GM21528 (cell line): ENCODE results near the gene YPEL3.

Experiments used
- ATAC-seq: cut with Tn5 transposase; IDR thresholded peaks from one replicate; pipeline ENCODE4 v1.9.1; 2021; ENCODE audit warnings: mild to moderate bottlenecking, moderate library complexity; ENCODE audit not compliant: unreplicated experiment, low FRiP score

Gene YPEL3

DNA sequence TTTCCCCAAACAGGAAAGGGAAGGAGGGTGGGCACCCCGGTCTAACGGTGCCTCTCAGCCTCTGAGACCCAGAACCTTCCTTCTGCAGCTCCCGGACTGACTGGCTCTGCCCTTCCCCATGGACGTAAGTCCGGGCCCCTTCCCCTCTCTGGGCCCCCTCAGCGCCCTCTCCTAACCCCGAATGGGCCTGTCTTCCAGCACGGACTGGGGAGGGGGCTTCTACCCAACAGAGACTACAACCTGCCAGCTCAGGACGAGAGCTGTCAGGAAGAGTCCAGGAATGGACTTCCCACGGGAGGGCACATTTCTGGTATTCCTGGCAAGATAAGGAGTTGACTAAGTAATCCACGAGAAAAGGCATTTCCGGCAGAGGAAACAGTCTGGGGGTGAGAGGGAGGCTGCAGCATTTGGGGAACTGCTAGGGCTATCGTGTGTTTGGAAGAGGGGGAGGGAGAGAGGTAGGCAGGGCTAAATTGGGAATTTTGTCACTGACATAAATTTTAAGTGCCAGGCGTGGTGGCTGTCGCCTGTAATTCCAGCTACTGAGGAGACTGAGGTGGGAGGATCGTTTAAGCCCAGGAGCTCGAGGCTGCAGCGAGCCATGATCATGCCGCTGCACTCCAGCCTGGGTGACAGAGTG lies 42.5 kb downstream of the YPEL3 start:
- no peak for ATAC-seq

GRCh38 chr16:30052671-30053372 lies 43.2 kb downstream of the YPEL3 start:
- ATAC-seq: no peak

GRCh38 chr16:30051518-30051917 lies 44.5 kb downstream of the YPEL3 start:
- no peak for ATAC-seq

DNA sequence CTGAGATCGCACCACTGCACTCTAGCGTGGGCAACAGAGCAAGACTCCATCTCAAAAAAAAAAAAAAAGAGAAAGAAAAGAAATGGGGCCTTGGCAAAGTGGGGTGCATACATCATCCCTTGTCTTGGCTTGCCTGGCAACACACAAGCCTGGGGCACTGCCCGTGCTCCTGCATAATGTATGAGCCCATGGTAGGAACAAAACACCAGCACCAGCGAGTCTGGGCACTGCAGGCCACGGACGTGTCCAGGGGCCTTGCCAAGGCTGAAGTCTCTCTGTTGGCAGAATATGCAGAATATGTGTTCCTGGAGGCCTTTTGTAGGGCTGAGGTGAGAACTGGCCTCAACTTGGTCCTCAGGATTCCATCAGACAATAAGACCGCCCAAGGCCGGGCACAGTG lies 46.1 kb downstream of the YPEL3 start:
- no peak for ATAC-seq

GRCh38 chr16:30046588-30046987 lies 49.4 kb downstream of the YPEL3 start:
- no peak for ATAC-seq

- no peak for ATAC-seq
Observed at GRCh38 chr16:30046178-30046577, 49.8 kb downstream of the YPEL3 start.
